G401 (cell line): ENCODE data around the gene RUNX1. TPM values are rescaled to one million over a fixed set of nuclear protein-coding genes. Genes with fewer than 3 reads are reported as not detected.

Experiments
- DNase-seq: peaks from one replicate; pipeline ENCODE4 v3.0.0-alpha.2; 2015; ENCODE audit warnings: low spot score
- in situ Hi-C: cut with HindIII; loops from 2 replicates; pipeline ENCODE4 v1.10.0; 2016; ENCODE audit warnings: low sequenced_read_pairs, mixed read lengths
- total RNA-seq: library from RNA; depleted of rRNA; stranded (reverse); fragments of >200 nt; shearing (Covaris generic); gene quantifications from 2 replicates; pipeline ENCODE4 v1.2.3, GENCODE V29; 2014

Gene RUNX1
- total RNA-seq, 1 experiment from 2014 or later = not detected

DNA sequence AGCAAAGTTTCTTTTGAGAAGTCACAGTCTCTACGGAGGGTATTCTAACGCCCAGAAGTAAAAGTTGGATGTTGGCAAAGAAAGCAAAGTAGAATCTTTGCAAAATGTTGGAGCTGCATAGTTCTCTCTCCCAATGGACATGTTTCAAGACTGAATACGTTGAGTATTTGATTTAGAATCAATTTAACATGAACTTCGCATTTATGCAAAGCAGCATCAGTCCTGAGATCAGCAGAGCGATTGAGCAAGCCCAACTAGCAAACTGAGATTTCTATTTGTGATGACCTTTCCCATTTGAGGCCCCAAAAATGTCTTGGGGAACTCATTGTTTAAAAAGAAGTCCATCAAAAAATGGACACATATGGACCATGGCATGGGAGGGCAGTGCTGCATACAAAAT is 8.0 kb downstream of the RUNX1 start:
- in situ Hi-C loops = no loop called here
- no peak for DNase-seq

DNA sequence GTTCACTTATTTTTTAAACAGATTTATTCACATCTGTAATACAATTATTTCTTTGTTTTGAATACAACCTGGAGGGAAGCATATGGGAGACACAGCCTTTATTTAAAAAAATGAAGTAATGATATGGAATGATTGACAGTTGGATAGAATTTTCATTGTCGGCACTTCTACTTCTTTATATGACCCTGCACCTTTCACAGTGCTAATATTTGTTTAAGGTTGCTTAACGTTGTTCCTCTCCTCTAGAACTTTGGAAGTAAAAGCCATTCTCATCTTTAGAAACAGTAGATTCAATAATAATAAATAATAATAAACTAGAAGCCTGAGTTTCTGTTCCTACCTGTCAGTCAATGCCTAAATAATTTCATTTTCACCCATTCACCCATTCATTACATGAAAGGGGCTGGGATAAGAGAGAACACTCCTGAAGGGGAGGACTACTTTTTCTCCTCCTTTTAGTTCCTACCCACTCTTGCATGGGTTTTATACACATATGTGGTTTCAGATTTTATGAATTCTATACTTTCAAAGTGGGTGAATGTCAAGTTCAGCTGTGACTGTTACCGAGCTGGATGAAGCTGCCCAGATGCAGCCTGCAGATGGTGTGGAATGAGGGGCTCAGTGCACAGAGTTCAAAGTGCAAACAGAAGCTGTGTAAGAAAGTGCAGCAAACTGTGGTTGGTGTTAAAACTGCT is 9.4 kb downstream of the RUNX1 start:
- in situ Hi-C loops = no loop called here

DNA sequence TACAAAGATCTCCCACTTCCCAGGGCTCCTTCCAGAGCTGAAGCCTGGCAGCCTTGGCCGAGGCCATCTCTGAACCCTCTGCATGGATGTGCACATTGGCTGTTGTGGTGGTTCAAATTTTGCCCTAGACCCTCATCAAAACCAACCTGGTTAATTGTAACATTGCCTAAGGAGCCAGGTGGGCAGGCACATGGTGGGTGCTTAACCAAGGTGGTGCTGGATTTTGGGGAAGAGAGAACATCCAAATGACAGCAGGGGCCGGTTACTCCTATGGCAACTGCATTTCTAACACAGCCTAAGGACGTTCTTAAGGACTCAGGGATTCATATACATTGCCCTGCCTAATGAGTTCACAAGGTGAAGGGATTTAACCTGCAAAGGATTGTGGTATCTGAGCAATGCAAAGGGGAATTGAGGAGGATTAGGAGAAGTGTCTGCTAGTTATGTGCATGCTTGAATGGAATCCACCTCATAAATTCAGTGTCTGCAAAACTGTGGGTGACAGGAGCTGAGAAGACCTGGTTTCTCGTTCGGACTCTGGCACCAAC is 10.3 kb downstream of the RUNX1 start:
- no peak for DNase-seq
- in situ Hi-C loops = no loop called here

More for the DNA sequence above, 9.4 kb downstream of the RUNX1 start:
- no peak for DNase-seq

DNA sequence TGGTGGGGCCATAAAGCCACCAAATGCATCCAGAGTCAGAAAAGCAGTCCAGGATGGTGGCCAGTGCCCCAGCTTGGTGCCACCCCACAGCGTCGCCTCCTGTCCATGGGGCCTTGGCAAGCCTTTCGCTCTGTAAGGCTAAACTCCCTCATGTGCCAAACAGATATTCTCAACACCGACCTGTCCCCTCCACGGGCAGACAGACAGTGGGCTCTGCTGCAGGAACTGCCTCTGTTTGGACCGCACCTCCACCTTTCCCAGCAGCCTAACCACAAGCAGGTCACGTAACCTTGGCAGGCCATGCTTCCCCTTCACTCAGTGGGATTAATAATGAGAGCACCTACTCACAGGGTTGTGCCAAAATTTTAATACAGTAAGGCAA is 11.7 kb downstream of the RUNX1 start:
- in situ Hi-C loops = no loop called here
- DNase-seq = no peak

DNA sequence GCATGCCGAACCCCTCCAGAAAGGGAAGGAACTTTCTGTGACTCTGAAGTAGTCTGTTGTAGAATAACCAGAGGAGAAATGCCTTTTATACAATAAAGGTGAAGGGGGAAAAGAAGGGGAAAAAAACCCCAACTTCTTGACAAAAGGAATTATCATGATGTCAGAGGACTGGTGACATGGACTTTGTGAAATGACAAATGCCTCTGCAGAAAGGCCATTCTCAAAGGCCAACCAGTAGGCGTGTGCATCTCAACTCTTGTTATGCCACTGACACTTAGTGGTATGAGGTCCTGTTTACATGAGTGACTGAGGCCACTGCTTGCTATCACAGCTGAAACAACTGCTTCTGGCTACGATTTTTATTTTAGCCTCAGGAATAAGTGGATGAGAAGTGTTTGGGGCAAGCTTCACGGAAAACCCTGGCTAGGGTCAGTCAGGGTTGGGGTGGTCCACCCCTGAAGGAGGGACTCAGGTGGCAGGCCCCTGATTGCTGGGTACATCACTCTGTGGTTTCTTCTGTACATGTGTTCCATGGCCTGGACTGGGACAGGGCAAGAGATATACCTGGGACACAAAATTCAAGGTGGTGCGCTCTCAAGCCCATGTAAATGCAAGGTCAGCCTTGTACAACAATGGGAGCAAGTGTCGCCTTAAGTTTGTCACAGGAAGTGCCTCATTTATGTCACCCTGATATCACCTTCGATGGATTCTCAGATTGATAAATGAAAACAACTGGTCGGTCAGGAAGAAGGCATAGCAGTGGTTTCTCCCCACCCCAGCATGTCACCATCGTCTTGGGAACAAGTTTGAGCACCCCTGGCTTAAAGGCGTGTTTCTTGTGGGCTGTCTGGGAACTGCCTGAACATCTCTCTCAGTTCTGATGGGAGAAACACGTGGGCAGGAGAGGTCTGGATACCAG is 12.4 kb downstream of the RUNX1 start:
- in situ Hi-C loops = no loop called here
- no peak for DNase-seq

DNA sequence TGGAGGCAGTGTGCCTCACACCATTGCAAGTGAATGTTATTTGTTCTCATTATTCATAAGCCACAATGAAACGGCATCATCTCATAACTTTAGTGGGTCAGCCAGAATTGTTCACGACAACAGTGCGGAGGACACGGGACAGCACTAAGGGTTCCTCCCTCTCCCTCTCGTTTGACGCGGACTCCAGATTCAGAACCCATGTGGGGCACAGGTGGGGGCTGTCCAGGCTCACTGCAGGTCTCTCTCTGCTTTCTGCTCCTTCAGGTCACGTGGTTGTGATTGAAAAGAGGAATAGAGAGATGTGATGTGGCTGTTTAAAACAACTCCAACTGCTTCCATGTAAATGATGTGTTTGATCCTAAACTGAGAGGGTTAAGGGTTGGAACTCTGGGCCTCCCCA is 13.5 kb downstream of the RUNX1 start:
- no peak for DNase-seq
- in situ Hi-C loops = no loop called here

DNA sequence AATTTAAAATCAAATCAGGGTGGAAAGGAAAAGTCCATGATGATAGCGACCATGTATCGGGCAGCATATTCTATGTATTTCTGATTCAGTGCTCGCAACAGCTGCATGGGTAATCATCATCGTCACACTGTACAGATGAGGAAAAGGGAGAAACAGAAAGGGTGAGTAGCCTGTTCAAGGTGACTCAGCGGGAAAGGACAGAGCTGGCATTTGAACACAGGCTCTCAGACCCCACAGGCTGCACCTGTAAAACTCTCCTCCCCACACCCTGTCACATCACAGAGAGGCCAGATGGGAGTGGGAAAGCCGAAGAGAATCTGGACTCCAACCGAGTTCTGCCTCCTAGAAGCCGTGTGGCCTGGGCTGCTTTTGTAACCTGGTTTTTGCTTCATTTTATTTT is 14.0 kb downstream of the RUNX1 start:
- in situ Hi-C loops = no loop called here
- no peak for DNase-seq

DNA sequence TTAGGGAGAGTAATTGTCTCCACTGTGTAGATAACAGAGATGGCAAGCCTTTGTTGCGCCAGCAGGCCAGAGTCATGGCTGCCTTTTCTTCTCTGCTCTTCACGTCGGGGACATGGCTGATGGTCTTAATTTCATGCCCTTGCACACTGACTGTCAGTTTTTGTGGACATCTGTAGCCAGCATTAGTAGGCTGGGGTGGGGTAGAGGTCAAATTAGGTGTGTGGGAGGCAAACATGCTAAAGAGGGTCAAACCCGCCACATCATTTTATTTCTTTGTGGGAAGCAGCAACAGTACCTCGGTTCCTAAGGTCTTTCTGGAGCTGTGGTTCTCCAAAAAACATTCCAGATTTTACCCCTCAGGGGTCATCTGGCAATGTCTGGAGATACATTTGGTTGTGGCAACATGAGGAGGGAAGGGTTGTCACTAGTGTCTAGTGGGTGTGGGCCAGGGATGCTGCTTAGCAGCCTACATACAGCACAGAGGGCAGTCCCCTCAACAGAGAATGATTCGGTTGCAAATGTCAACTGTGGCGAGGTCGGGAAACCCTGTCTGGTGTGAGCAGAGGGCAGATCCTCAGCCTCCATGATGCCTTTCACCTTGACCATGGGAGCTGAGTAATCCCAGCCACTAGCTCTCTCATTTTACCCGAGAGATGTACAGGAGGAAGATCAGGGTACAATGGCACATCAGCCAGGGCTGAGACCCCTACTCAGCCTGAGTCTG is 14.7 kb downstream of the RUNX1 start:
- DNase-seq = no peak
- in situ Hi-C loops = no loop called here

DNA sequence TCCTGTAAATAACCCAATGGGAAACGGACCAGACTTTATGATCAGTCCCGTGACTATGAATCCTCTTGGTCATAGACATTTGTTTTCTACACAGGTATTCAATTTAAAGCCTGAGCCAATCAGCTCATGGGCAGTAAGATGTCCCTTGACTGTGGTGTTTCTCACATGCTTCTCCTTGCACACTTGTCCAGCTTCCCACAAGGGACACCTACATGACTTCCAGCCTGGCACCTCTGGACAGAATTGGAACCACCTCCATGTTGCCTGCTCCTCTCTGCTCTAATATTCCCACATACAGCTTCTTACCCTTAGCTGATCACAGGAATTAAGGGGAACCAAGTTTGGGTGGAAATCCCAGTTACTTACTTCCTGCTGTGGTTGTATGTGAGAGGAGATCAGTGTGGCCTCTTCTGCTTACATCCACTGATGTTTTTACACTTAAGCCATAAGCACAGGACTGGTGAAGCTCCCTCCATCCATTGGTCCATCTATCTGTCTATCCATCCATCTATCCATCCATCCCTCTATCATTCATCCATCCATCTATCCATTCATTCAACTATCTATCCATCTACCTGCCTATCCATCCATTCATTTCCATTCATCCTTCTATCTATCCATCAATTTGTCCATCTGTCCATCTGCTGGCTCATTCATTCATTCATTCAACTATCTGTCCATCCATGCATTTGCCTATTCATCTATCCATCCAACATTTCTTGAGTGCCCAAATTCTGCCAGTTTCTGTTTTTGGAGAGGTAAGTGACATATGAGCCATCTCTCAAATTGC is 16.4 kb downstream of the RUNX1 start:
- DNase-seq = no peak
- in situ Hi-C loops = no loop called here

DNA sequence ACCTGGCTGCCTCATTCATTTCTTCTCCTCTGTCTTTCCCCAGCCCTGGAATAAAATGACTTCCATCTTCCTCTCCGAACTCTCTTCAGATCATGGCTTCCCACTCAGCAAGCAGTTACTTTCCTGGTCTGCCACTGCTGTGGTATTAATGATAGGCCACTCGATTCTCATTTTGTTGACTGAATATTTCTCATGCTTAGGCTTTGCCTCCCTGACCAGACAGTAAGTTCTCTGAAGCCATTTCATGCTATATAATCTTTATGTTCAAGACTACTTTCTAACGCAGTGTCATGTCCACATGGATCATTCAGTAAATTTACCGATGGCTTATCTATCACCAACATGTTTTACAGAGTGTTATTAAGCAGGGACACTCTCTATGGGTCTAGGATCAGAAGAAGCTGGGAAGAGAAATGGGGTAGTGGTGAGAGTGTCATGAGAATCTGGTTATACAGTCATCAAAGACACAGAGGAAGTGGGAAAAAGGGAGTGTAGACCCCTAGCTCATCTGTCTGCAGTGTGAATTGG is 20.6 kb downstream of the RUNX1 start:
- in situ Hi-C loops = no loop called here
- no peak for DNase-seq

DNA sequence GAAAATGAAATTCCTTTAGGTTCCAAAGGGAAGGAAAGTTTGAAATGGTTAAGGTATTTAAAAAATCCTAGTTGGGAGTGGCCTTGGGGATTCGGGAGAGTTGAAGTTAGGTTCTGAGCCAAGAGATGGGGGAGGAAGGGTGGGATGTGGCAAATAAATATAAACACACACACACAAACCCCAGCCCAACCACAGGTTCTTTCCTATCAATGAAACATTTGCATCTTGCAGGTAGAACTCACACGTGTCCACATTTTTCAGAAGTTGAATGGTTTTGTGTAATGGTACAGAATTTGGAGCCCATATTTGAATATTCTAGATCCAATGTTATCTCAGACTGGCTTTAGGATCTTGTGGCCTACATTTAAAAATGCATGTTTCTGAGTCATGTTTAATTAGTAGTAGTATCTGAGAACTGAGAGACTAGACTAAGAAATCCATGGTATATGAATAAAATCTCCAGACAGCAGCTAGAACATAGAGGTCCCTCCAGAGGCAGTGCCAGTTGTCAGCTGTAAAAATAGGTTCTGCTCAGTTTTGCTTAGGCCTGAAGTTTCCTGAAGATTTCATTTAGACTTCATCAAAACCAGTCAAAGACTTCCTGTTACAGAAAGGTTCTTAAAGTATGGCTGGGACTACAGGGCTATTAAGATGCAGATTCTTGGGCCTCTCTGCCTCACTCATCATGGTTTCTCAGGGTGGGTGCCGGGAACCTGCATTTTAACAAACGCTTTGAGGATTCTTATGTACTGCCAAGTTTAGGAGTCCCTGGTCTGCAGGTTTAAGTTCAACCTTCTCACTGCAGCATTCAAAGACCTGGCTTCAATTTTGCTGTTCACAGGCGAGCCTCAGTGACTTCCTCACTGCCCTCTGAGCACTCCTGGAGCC is 21.3 kb downstream of the RUNX1 start:
- no peak for DNase-seq
- in situ Hi-C loops = no loop called here

DNA sequence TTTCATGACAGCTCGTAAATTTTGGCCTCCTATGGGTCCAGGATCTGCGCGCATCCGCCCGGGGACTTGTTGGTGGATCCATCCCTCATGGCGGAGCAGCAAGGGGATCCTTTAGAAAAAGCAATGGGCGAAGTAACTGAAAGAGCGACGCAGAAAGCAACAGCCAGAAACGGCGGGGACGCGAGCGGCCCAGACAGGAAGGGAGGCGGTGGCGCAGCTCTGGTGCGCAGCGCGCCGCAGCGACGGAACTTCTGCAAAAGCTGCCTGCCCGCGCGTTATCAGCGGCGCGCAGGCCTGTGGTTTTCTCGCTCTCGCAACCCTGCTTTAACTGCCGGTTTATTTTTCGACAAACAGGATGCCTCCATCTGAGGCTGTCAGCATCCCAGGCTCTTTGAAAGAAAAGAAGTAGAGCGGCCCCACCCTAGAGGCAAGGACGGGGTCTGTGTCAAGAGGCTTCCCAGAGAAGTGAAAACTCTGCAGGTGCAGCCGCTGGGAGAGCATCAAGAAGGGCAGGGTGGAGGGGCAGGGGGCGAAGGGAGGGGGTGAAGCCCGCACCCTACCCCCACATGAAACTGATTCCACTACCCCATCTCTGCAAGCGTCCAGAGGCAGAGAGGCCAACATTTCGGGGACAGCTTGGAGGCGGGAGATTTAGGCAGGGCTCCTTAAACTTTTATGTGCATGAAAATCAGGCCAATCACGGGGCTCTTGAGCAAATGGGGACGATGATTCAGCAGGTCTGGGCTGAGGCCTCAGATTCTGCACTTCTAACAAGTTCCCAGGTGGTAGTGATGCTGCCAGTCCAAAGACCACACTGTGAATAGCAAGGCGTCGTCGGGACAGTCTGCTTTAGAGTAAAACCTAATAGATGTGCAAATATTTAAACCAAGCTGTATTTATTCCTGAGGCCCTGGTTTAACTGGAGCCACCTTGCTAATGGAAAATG is 22.2 kb downstream of the RUNX1 start:
- in situ Hi-C loops = no loop called here
- DNase-seq = no peak

DNA sequence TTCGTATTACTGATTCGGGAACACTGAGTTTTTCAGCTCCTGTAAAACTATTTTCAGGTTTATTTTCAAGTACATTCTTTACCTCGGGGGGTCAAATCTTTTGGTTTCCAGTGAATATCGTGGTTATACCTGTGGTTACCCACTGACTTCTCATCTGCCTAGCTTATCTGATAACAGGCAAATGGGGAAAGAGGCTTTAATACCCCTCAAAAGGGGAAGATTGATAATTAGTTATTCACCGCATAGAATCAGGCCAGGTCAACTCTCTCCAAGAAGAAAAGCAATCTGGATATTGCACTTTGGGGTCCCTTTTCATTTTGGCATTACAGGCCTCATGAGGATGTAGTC is 23.0 kb downstream of the RUNX1 start:
- no peak for DNase-seq
- in situ Hi-C loops = no loop called here

DNA sequence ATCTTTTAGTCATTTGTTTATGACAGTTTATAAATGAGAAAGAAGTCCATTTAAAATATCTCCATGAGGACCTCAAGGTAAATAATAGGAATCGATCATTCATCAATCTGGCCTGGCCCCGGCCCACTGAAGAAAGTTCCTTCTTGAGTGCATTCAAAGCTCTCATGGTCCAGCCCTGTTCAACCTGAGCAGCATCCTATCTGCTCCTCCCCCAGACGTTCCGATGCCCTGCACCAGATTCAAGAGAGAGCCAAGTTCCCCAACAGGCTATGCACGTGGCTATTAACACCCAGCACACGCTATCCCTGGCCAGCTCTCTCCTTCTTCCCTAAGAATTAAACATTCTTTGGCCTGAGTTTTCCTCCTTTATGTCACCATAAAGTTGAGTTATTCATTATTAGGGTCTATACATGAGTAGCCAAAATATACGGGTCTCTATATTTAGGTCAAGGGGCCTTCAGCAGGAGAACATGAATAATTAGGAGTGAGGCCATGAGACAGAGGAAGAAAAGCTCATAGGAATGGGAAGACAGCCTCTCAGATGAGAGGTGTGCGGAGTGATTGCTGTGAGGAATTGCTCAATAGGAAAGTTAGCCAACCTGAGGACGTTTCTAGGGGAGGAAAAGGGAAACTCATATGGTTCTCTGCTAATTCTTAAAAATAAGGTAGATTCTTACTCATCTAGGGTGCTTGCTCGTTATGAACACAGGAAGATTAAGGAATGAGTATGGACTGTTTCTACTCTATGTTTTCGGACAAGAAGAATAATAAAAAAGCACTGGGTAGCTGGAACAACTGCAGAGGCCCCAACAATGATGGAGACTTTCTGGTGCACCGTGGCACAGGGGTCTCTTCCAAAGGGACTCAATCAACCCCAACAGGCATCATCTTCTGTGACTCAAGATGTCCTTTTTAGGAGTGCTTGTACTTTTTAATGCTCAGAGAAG is 23.6 kb downstream of the RUNX1 start:
- no peak for DNase-seq
- in situ Hi-C loops = no loop called here

DNA sequence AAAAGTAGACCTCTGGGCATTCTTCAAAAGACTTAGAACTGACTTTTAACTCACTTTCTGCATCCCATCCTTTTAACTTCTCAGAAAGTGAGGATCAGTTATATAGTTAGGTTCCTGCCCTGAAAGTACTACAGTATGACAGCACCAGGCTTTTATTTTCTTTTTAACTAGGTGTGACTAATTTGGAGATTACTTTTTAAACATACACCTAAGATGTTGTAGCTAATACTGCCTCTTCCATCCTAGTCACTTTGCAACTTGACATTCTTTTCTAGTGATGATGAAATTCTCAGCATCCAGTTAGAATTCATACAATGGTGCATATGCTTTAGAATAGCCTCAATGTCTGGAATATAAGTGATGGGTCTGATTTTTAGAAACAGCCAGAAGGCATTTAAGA is 24.6 kb downstream of the RUNX1 start:
- no peak for DNase-seq
- in situ Hi-C loops = no loop called here

DNA sequence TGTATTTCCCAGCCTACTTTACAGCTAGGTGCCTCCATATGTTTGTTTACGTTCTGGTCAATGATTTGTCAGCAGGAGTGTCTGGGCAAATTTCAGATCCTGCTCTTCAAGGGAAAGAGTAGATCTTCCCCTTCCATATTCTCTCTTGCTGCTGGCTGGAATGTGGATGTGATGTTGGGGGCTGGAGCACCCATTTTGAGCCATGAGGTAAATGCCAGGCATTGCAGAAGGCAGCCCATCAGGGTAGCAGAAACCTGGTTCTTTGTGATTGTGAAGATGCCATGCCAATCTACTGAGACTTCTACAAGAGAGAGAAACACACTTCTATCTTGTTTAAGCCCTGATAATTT is 25.1 kb downstream of the RUNX1 start:
- DNase-seq = no peak
- in situ Hi-C loops = no loop called here
